Measurements from ENCODE around the gene DYNC1H1.

GRCh38 chr14:102075155-102075554, 110.8 kb downstream of the DYNC1H1 start:
- TF ChIP-seq POLR2AphosphoS5 (IDR thresholded peaks at IDR 0.05; ENCODE audit: insufficient read depth in 1 of 2, low read depth in 1 of 2): no peak
- TF ChIP-seq, protein P1, sequence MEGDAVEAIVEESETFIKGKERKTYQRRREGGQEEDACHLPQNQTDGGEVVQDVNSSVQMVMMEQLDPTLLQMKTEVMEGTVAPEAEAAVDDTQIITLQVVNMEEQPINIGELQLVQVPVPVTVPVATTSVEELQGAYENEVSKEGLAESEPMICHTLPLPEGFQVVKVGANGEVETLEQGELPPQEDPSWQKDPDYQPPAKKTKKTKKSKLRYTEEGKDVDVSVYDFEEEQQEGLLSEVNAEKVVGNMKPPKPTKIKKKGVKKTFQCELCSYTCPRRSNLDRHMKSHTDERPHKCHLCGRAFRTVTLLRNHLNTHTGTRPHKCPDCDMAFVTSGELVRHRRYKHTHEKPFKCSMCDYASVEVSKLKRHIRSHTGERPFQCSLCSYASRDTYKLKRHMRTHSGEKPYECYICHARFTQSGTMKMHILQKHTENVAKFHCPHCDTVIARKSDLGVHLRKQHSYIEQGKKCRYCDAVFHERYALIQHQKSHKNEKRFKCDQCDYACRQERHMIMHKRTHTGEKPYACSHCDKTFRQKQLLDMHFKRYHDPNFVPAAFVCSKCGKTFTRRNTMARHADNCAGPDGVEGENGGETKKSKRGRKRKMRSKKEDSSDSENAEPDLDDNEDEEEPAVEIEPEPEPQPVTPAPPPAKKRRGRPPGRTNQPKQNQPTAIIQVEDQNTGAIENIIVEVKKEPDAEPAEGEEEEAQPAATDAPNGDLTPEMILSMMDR (IDR thresholded peaks at IDR 0.05): no peak
